Ishikawa (cell line): Measurements from ENCODE around the gene MC3R.

Experiments
- CEBPB ChIP-seq: IDR thresholded peaks from 2 replicates; pipeline ENCODE4 v1.6.1; 2012
- CREB1 ChIP-seq: IDR thresholded peaks from 2 replicates; pipeline ENCODE4 v1.6.1; 2012; ENCODE audit warnings: low read depth
- EP300 ChIP-seq: IDR thresholded peaks from 2 replicates; pipeline ENCODE4 v1.6.1; 2012; ENCODE audit warnings: borderline replicate concordance
- FOXM1 ChIP-seq: IDR thresholded peaks from 2 replicates; pipeline ENCODE4 v1.6.1; 2012; ENCODE audit warnings: low read depth, borderline replicate concordance
- MAX ChIP-seq: IDR thresholded peaks from 2 replicates; pipeline ENCODE4 v1.6.1; 2012
- RAD21 ChIP-seq: IDR thresholded peaks from 2 replicates; pipeline ENCODE4 v1.6.1; 2012; ENCODE audit warnings: low read depth
- TAF1 ChIP-seq: IDR thresholded peaks from 2 replicates; pipeline ENCODE4 v1.6.1; 2012; ENCODE audit warnings: low read depth, mild to moderate bottlenecking
- YY1 ChIP-seq: IDR thresholded peaks from 2 replicates; pipeline ENCODE4 v1.6.1; 2012; ENCODE audit warnings: low read depth
- TF ChIP-seq, protein P1 (sequence below): IDR thresholded peaks from 2 replicates; pipeline ENCODE4 v1.6.1; 2012; ENCODE audit warnings: low read depth, mild to moderate bottlenecking

- TF ChIP-seq CEBPB: no peak
- TF ChIP-seq TAF1: no peak
- TF ChIP-seq, protein P1, sequence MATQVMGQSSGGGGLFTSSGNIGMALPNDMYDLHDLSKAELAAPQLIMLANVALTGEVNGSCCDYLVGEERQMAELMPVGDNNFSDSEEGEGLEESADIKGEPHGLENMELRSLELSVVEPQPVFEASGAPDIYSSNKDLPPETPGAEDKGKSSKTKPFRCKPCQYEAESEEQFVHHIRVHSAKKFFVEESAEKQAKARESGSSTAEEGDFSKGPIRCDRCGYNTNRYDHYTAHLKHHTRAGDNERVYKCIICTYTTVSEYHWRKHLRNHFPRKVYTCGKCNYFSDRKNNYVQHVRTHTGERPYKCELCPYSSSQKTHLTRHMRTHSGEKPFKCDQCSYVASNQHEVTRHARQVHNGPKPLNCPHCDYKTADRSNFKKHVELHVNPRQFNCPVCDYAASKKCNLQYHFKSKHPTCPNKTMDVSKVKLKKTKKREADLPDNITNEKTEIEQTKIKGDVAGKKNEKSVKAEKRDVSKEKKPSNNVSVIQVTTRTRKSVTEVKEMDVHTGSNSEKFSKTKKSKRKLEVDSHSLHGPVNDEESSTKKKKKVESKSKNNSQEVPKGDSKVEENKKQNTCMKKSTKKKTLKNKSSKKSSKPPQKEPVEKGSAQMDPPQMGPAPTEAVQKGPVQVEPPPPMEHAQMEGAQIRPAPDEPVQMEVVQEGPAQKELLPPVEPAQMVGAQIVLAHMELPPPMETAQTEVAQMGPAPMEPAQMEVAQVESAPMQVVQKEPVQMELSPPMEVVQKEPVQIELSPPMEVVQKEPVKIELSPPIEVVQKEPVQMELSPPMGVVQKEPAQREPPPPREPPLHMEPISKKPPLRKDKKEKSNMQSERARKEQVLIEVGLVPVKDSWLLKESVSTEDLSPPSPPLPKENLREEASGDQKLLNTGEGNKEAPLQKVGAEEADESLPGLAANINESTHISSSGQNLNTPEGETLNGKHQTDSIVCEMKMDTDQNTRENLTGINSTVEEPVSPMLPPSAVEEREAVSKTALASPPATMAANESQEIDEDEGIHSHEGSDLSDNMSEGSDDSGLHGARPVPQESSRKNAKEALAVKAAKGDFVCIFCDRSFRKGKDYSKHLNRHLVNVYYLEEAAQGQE: no peak
- no peak for TF ChIP-seq EP300
- no peak for TF ChIP-seq FOXM1
- no peak for TF ChIP-seq CREB1
- no peak for TF ChIP-seq YY1
- TF ChIP-seq RAD21: no peak
- no peak for TF ChIP-seq MAX
These were observed 20.0 kb downstream of the MC3R start for GRCh38 chr20:56268536-56268935.
